ENCODE measurements around the gene FUZ.
A peak's percentile ranks its signal among the peaks of the same experiment; 100 is the strongest.
"Not testable (repeated sequence)": the region's sequence is repeated elsewhere in the genome, so short reads cannot be mapped to it uniquely, and the experiment has no call there.

FUZ gene

DNA sequence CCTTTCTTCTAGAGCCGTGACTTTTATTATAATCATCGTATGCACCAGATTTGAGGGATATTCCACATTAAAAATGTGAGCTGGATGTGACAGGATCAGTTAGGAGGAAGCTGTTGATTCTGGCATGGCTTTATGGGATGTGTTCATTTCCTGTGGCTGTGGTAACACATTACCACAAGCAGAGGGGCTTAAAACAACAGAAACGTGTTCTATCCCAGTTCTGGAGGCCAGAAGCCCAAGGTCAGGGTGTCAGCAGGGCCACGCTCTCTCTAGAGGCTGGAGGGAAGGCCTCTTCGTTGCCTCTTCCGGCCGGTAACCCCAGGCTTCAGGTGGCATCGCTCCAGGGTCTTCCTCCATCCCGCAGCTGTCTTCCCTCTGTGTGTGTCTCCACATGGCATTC is 19.5 kb upstream of the FUZ start:
- DNase-seq, result peak in 1 of 3 donors; percentile 31

DNA sequence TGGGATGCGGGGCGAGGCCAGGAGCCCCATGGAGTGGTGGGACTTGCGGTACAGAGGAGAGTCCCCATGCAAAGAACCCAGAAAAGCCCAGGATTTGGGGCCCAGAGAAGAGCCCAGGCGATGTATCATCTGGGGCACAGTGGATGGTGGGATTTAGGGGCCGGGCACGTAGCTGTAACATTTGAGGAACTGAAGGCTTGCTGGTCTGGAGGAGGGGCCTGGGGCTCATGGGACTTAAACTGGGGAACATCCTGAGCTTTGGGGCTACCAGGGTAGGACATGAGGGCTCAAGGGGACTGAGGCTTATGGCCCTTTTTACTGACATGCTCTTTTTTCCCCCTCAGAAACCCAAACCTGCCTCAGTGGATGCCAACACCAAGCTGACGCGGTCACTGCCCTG is 18.5 kb upstream of the FUZ start:
- DNase-seq, result no peak

DNA sequence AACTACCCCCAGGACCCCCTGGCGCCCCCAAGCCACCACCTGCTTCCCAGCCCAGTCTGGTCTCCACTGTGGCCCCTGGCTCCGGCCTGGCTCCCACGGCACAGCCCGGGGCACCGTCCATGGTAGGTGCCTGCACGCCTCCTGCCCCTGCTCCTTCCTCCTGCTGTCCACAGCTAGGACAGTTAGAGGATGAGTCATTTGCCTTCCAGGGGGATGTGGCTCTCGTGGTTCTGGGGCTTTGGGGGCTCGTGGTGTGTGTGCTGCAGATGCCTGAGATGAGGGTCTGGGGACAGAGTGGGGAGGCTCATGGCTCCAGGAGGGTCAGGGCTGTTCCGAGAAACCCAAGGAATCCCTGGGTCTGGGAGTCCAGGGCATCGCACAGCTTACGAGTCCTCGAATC is 17.7 kb upstream of the FUZ start:
- DNase-seq, result no peak

DNA sequence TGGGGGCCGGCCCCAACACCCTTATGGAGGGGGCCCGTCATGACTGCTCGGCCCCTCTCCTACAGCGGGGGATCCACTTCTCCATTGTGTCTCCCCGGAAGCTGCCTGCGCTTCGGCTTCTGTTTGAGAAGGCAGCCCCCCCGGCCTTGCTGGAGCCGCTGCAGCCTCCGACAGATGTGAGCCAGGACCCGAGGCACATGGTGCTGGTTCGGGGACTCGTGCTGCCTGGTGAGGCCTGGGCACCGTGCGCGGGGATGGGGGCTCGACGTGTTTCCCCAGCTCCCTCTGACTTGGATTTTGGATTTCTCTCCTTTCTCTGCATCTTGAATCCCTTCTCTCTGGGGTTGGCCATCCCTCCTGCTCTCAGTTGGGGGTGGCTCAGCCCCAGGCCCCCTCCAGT is 16.6 kb upstream of the FUZ start:
- DNase-seq, result no peak

GRCh38 chr19:49829200-49829599 is 16.1 kb upstream of the FUZ start:
- no peak for DNase-seq

- no peak for DNase-seq
Measured at GRCh38 chr19:49827034-49827433, 13.9 kb upstream of the FUZ start.

GRCh38 chr19:49824662-49825061 is 11.6 kb upstream of the FUZ start:
- no peak for DNase-seq

DNA sequence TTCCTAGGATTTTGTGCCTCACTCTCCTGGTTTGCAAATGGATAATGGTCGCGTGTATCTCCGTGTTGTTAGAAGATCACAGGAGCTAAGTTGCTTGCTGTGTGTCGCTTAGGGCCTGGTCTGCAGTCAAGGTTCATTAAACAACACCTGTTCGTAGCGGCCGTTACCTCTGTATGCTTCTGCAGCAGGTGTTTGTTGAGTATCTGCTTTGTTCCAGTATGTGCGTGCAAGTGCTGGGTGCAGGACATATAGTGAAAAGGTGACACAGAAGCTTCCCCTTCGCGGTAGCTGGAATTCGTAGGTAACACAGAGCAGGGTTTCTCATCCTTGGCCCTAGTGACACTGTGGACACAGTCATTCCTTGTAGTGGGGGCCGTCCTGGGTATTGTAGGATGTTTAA is 10.4 kb upstream of the FUZ start:
- DNase-seq, result no peak

DNA sequence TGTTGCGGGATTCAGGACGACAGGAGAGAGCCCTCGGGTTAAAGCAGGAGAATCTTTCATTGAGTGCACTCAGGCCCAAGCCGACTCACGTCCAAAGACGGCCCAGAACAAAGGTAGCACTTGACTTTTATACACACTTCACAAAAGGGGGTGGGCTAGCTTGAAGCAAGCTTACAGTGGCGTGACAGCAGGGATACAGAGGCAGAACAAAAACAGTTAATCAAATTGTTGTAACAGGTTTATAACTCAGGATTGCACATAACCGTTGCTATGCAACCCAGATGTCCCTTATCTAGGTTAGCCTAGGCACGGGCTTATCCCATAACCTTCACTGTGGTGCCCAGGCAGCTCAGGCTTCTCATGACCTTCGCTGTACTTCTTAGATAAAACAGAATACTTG is 7.0 kb upstream of the FUZ start:
- no peak for DNase-seq

DNA sequence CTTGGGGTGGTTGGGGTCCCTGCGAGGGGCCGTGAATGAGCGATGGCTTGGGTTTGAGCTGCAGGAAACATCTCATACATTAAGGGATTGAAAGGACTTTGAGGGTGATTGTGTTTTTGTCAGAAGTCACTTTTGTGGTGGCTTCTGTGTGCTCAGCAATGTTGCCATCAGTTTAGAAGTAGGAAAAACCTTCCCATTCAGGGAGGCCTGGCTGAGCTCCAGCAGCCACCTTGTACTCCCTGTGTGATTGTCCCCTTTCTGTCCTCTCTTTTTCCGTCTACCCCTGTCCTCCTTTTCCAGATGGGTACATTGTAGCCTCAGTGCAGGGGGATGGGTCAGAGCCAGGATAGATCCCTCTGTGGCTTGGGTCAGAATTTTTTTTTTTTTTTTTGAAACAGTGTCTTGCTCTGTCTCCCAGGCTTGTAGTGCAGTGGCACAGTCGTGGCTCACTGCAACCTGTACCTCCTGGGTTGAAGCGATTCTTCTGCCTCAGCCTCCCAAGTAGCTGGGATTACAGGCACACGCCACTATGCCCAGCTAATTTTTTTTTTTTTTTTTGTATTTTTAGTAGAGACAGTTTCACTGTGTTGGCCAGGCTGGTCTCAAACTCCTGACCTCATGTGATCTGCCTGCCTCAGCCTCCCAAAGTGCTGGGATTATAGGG is 6.5 kb upstream of the FUZ start:
- not testable (repeated sequence) for DNase-seq

DNA sequence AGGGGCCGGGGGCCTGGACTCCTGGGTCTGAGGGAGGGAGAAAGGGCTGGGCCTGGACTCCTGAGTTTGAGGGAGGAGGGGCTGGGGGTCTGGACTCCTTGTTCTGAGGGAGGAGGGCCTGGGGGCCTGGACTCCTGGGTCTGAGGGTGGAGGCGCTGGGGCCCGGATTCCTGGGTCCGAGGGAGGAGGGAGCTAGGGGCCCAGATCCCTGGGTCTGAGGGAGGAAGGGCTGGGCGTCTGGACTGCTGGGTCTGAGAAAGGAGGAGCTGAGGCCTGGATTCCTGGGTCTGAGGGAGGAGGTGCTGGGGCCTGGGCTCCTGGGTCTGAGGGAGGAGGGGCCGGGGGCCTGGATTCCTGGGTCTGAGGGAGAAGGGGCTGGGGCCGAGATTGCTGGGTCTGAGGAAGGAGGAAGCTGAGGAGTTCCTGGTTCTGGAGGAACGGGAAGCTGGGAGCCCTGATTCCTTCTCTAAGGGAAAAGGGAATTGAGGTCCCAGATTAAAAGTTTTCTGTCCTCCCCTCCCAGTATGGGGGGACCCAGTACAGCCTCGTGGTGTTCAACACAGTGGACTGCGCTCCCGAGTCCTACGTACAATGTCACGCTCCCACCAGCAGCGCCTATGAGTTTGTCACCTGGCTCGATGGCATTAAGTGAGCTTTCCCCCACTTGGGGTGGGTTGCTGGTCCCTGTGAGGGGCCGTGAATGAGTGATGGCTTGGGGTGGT is 5.7 kb upstream of the FUZ start:
- peak; percentile 18 to 44 (median 44) for DNase-seq

GRCh38 chr19:49817964-49818648 is 5.0 kb upstream of the FUZ start, which contains the start of gene MED25:
Gene MED25, plus strand, starts transcription at chr19:49818289. Its CDS starts 53 bp downstream, at chr19:49818342.
- DNase-seq, result peak; percentile 91 to 96 (median 95)

- no peak for DNase-seq
Measured at GRCh38 chr19:49816590-49816989, 3.5 kb upstream of the FUZ start.

DNA sequence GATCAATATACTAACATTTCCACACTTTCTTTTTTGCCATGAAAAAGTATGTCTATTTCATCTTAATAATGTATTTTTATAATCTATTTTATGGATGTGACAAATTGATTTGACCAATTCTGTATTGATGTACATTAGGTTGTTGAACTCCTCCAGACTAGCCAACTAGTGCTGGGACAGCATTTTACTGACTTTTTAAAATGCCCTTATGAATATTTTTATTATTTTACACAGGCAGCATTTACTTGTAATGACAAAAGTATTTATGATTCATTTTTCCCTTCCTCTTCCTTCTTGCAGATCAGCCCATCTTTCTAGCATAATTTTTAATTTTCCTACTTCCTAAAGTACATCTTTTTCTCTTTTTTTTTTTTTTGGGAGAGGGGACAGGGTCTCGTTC is 918 bp upstream of the FUZ start:
- no peak for DNase-seq

- no peak for DNase-seq
Measured at GRCh38 chr19:49812452-49812996, 568 bp downstream of the FUZ start.

DNA sequence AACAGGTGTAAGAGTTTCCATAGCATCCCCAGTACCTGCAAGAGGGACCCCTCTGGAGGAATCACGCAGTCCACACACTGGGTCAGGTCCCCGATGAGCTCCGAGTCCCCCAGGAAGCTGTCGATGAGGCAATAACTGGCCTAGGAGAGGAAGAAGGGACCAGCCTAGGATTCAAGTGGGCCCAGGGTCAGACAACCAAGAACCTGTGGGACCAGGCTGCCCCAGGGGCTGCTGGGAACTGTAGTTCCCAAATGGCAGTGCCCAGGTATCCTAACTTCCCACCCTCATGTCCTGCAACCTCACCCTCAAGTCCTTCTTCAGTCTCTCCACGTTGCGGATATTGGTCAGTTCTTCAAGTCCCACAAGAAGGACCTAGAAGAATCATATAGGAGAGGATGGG is 1.8 kb downstream of the FUZ start:
- DNase-seq, result no peak

GRCh38 chr19:49809941-49810389 is 3.1 kb downstream of the FUZ start:
- DNase-seq, result no peak

DNA sequence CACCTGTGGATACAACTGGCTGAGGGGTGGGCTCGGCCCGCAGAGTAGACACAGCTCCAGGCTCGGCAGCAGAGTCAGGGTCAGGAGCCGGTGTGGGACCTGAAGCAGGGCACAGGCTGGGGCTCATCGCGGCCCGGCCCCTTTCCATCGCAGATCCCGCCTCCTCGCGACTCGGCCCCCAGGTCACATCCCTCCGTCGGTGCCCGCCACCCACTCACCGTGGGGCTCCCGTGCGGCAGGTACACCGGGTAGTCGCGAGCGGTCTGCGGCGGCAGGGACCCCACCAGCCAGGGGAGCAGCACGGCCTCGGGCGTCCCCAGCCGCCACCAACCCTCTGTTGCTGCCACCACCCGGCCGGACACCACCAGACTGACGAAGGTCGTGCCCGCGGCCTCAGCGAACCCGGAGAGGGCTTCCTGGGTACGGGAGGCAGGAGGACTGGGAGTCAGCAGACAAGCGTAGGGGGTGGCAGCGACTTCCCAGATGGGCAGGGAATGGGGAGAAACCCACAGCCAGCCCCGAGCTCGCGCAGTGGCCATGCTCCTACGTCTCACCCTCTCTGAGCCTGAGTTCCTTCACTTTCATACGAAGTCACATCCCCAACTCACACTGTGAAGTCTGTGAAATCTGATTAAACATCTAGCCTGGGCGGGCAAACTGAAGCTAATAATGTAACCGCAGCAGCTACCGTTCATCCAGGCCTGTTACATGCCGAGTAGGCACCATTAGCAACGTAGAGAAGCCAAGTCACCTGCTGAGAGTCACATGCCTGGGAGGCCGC is 3.7 kb downstream of the FUZ start:
- DNase-seq, result peak; percentile 56 to 85 (median 77)

DNA sequence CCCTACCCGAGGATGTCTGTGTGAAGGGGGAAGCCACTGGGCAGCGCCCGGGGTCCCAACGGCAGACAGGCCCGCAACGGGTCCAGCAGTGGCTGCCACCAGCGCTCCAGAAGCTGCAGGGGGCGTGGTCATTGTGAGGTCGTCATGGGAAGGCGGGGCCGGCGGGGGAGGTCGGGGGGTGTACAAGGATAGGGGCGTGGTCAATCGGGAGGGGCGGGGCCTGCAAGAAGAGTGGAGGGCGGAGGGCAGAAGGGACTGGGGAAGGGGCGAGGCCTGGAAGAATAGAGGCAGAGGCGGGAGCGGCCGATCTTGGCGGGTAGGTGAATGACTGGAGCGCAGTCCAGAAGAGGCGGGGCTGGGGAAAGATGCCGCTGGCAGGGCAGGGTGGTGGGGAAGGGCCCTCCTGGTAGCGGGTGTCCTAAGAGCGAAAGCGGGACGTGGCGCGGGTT is 4.4 kb downstream of the FUZ start:
- peak; percentile 84 to 94 (median 88) for DNase-seq

DNA sequence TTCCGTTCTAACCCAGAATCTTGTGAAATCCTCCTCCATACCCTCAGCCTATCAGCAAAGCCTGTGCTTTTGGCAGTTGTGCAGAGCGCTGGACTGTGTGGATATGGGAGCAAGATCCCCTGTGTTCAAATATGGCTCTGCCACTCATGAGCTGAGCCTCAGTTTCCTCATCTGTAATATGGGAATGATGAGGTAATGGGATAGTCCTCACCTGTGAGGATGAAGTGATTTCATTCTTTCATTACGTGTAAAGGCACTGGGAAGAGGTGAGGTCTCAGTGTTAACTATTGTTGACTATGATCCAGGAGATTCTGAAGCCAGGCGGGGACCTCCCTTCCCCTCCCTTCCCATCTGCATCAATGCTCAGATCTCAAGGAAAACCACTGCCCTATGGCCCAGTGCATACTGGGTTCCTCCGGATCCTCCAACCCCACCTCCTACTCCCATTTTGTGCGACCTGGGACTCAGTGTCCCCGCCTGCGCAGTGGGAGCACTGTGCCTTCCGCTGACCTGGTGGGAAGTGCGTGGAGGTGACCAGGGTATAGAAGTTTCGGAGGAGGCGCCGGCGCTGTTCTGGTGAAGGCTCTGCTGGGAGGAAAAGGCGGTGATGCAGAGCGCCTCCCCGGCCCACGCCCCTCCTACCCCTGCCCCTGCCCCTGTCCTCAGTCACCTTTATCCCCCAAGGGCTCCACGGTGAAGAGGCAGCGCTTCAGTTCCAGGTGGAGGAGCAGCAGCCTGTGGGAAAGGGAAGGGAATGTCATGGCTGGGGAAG is 5.0 kb downstream of the FUZ start:
- DNase-seq, result no peak

DNA sequence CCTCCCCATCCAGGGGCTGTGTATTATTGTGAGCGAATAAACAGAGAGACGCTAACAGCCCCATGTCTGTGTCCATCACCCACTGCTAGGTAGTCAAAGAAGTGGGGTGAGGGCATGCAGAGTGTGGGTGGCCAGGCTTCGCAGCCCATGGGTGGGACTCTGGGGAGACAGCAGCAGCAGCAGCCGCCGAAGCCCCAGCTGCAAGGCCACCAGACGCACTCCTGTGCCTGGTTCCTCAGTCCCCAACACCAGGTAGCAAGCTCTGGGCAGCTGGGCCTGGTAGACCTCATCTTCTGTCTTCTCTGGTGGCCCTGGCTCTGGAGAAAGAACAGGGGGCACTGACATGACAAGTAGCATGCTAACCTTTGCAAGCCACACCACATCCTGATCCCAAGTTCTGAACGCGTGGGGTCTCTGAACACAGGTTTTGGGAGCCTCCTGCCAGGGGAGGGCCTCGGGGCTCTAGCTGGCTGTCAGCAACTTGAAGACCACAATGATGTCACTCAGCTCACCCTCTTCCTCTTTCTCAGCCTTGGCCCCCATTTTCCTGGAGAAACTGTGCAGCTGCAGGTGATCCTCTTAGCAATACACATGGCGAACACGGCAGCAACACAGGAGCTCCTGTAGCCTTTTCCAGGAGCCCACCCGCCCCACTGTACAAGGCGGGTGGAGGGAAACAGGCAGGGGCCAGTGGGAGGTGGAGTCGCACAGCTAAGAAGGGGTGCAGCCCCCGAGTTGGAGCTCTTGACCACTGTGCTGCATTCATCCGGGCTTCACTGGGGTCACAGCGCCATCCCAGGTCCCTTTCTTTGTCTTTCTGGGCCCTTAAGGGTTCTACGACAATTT is 5.8 kb downstream of the FUZ start:
- DNase-seq, result peak; percentile 54 to 59 (median 55)

Measured in suppressor macrophage treated with lipopolysaccharide for 1 hour (primary cell).